CD4-positive, alpha-beta T cell treated with Interleukin-4 for 1 hour (primary cell): Measurements from ENCODE around the gene ITCH.

Experiments
- DNase-seq, 2 donors: peaks; one replicate each; pipeline ENCODE4 v3.0.0-alpha.2; 2020 to 2022

ITCH gene

DNA sequence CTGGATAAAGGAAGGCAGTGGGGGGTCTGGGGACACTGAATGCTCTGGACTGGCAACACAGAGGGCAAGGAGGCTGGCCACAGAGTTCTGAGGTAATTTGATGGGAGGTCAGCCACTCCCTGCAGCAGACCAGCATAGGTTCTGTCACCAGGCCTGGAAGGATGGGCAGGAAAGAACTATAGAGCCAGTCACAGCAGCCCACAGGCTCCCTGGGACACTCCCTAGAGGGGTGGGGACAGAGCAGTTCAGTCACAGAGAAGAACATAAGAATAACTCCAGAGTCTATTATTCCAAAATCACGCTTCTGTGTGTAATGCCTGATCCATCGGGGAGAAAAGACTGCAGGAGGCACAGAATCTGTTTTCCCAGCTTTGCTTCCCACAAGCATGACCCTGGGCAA, 172.8 kb downstream of the ITCH start:
- no peak for DNase-seq

DNA sequence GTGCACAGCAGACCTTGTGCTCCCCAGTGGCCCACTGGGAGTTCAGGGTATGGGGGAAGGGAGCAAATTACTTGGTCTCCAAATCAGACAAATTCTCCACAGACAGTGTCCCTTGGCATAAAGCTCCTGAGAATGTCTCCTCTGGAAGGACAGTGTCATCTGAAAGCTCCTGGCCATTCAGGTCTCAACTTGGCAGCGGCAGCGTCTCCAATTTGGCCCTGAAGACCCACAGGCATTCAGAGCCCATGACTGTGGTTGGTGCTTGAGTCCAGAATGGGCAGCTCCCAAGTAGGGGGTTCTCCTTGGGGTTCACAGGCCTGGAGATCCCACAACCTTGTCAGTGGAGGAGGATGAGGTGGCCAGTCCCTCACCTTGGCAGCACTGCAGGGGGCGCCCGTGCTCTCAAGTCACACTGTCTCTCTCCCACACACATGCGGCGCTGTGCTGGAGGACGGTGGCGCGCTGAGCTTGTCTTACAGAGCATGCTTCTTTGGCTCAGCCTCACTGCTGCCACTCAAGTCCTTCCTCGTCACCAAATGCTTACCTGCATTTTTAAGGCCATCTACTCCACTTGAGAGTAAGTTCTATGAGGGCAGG, 173.8 kb downstream of the ITCH start:
- peak; percentile 30 to 52 for DNase-seq

DNA sequence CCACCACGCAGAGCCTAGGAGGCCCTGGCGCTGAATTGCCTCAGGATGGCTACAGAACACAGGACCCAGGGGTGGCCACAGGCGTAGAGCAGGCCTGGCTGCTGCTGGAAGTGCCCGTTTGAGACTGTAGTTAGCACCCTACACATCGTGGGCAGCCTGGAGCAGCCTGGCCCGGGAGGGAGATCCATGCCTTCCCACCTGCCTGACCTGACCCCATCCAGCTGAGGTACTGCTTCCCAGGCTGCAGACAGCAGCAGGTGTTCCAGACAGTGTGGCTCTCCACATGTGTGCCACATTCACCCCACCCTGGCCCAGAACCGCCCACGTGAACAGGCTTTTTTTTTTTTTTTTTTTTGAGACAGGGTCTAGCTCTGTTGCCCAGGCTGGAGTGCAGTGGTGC, 174.6 kb downstream of the ITCH start:
- DNase-seq: no peak

DNA sequence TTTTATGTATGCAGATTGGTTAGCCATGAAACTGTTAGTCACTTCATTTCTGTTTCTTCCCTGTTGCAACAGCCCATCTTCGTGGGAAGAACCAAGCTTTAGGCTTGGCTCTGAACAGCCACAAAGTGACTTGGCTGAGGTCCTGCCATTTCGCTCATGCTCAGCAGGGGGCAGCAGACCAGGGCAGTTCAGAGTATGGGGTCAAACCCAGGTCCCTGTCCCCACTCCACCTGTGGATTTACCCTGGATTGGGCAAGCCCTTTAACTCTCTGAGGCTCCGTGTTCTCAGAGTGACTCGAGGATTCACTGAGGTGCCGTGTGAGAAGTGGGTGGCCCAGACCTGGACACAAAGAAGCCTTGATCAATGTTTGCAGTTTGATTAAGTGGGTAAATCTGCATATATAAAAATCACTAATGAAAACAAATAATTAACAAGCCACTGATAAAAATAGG, 175.6 kb downstream of the ITCH start:
- peak; percentile 52 to 57 for DNase-seq

DNA sequence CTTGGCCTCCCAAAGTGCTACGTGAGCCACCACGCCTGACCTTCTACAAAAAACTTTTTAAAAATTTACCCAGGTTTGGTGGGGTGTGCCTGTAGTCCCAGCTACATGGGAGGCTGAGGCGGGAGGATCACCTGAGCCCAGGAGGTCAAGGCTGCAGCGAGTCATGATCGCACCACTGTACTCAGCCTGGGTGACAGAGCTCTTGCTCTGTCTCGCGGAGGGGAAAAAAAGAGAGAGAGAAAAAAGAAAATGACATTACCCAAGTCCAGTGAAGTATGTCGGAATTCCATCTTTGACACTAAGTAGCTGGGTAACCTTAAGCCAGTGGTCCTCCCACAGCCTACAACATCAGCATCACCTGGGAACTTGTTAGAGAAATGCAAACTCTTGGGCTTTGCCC, 176.7 kb downstream of the ITCH start:
- DNase-seq: no peak

DNA sequence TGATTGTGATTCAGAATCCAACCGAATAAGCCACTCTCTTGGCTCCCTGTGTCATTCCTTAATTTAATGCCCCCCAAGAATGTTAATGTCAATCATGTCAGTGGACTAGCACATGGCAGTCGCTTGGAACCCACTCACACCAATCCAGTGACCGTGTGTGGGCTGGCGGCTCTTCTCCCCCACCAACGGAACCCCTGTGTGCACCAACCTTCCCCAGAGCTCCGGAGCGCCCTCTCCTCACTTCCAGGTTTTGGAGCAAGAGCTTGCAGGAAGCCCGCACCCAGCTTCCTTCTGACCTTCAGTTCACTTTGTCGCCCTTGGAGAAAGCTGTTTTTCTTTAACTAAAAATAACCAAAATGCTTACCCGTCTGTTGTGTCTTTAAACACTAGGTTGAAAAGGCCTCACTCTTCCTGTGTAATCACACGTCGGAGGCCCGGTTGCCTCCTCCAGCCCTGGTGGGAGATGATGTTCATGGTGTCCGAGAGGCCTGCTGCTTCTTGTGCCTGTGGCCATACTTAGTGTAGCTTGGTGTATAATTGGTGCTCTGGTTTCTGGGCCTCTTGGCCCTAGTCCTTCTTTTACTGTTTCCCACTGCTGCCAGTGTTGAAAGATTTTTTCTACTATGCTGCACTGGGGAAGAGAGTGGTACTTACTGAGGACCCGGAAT, 177.7 kb downstream of the ITCH start:
- DNase-seq: no peak

DNA sequence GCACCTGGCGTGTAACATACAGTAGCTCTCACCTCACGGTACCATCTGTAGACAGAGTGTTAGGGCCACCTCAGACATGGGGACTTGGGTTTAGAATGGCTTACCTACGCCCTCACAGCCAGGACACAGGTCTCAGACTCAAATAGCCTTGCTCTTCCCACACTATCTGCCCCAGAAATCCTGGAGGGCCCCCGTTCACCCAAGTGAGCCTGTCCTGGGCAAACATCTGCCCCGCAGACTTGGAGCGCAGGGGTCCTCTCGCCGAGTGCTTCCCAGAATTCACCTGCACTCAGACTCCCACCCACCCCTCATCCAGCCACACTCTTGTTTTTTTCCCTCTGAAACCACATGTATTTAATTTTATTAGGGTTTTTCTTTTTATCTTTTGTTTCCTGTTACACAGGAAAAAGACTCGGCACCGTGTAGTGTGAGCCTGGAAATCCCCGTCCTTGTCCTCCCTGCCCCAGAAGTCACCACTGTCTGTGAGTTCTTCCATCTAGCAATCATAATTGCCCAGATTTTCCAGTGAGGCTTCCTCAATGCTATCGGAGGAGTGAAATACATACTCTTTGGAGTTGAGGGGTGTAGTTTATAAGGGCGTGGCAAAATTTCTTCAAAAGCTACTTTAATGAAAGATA, 178.3 kb downstream of the ITCH start:
- peak; percentile 22 to 73 for DNase-seq

DNA sequence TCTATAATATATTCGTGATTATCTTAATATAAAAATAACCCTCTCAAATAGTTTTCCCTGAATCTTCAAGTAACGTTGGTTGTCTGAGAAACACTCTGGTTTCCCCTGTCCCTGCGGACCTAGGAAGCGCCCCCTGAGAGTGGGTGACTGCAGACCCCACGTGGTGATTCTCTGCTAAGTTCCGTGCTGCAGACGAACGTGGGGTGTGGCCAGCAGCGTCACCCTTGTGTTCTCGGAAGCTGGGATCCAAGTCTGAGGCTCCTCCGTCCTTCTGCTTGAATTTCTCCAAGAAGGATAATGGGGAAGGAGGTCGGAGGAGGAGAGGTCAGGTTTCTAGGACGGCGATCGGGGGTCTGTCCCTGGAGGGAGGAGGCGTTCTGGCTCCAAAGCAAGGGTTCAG, 178.8 kb downstream of the ITCH start:
- DNase-seq: no peak

DNA sequence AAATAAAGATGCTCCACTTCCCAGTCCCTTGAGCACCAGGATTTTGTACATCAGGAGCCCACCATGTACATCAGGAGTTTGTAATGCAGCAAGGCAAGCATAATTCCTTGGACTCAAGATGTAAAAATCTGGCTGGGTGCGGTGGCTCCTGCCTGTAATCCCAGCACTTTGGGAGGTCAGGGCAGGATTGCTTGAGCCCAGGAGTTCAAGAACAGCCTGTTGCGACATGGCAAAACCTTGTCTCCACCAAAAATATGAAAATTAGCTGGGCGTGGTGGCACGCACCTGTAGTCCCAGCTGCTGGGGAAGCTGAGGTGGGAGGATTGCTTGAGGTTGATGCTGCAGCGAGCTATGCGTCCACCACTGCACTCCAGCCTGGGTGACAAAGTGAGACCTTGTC, 179.4 kb downstream of the ITCH start:
- no peak for DNase-seq

DNA sequence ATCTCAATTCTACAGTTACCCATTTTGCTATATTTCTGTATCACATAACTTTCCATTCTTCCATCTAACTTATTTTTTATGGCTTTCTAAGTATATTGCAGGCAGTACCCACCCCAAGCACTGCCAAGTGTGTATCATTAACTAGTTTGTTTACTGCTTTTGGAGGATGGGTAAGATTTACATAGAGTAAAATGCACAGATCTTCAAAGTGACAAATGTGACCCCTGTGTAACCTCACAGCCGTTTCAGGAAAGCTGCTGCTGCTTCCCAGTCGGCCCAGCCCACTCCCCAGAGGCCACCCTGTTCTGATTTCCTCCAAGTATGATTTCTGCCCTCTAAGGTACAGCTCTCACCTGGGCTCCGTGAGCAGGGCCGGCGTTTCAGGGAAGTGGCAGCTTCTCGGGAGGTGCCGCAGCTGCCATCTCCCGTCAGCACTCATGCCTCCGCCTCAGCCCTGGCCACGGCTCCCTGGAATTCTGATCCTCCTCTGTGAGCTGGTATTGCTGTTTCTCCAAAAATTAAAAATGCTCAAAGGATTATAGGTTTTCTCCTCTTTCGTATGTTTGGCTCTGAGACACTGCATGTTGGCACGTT, 180.5 kb downstream of the ITCH start:
- no peak for DNase-seq

DNA sequence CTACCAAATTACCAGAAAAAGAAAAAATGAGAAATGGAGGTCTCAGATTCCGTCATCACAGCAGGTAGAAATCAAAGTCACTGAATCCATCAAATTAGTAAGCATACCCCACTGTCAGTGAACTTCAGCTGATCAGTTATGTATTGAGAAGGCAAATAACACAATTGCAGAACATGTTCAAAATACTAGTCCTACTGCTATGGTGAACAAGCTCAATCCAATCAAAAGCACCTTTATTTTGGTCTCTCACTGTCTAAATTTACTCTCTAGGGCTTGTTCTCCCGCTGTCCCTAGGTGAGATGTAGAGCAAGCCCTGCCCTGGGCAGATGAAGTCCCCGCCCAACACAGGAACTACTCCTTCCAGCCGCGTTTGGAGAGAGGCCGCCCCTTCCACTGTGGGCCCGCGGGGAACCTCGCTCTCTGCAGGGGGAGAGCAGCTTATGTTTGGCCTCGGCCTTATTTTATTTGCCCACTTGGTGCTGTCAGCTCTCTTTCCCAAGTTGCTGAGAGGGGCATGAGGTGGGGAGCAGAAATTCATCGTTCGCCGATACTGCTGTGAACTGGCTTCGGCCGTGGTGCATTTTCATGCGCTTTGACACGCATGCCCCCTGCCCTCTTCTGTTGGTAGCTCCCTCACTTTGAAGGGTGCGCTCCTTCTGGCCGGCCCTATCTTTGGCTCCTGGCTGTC, 181.2 kb downstream of the ITCH start:
- no peak for DNase-seq

DNA sequence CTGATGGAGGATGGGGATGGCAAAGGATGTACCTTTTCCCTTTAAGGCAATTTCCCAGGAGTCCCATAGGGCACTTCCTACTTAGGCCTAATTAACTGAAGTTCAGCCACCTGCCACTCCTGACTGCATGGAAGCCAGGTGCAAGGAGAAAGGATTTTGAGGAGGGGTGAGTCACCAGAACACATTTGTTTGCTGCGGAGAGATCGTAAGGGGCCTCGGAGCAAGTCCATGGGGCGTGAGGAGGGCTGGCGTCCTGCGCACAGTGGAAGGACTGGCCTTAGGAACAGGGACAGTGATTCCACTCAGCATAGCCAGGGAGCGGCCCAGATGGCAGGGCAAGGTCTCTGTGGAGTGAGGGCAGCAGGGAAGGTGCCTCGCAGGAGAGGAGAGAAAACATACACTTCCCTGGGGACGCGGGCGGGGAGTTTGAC, 183.7 kb downstream of the ITCH start:
- DNase-seq: no peak

DNA sequence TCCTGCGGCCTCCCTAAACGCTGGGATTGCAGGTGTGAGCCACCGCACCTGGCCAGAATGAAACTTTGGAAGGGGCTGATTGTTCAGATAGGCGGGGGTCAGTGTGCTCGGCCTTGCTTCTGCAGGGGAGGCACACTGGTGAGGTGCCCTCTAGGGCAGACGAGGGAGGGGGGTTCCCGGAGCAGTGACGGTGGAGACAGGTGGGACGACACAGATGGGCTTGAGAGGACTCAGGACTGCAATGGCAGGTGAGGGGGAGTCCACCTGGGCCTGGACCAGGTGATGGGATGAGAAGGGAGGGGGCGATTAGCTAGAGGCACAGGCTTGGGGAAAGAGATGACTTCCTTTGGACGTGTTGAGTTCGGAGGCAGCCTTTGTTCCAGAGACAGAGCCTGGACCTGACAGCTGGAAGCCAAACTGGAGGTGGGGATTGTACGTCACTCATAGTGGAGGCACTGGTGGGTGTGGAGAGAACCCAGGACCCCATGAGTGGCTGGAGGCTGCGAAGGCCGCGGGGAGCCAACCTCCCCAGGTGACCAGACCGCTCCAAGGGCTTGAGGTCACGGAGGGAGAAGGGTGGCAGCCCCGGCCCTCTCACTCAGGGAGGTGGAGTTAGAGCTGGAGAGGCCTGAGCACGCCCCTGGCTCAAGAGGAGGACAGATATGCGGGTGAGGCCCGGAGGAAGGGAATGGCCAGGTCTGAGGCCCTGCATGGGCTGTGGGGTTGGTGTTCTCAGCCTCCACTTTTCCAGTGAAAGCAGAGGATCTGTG, 185.0 kb downstream of the ITCH start:
- DNase-seq: no peak

DNA sequence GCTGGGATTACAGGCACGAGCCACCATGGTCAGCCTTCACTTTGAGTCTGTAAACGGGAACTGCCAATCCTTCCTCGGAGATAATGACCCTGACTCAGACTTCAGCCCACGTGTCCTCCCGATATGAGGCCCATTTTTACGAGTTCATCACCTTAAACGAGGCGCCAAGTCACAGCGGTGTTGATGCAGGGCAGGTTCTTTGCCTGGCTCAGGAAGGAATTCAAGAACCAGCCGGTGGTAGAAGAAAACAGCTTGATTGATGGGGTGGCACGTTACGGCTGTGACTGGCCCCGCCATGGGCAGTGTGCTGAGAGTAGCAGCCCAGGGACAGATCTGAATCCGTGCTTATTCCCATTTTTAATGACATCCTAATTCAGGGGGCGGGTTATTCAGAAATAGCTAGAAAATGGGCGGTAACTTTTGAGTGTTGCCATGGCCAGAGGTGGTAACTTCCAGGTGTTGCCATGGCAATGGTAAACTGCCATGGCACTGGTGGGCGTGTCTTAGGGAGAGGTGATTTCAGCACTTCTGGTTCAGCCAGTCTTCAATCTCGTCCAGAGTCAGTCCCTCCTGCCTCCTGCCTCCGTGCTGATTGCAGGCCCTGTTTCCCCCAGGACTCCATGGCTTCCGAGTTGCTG, 186.3 kb downstream of the ITCH start:
- DNase-seq: peak in 1 of 2 donors; percentile 33

DNA sequence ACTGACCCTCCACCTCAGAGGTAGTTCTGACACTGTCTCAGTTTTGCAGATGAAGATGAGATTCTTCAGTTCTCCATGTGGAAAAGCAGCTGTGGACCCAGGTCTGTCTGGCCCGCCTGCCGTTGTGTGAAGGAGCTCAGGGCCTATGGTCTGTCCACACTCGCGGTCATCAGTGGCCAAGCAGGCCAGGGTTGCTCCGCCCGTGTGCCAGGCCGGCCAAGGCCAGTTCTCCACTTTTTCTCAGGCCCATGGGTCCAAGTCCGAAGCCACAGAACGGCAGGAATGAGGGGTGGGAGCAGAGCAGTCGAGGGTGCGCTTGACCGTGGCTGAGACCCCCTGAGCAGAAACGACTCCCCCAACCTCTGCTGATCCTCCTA, 186.8 kb downstream of the ITCH start:
- no peak for DNase-seq

DNA sequence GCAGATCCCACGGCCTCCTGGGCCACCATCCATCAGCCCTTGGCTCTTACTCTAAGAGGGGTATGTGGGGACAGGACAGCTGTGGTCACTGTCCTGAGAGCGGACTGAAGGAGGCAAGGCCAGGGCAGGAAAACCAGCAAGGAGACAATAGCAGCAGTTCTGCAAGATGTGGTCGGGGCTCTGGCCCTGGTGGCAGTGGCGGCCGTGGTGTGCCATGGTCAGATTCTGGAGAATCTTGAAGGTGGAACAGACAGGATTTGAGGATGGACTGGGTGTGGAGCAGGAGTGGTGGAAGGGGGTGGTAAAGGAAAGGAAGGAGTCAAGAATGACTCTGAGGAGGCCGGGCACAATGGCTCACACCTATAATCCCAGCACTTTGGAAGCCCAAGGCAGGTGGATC, 189.5 kb downstream of the ITCH start:
- DNase-seq: no peak

DNA sequence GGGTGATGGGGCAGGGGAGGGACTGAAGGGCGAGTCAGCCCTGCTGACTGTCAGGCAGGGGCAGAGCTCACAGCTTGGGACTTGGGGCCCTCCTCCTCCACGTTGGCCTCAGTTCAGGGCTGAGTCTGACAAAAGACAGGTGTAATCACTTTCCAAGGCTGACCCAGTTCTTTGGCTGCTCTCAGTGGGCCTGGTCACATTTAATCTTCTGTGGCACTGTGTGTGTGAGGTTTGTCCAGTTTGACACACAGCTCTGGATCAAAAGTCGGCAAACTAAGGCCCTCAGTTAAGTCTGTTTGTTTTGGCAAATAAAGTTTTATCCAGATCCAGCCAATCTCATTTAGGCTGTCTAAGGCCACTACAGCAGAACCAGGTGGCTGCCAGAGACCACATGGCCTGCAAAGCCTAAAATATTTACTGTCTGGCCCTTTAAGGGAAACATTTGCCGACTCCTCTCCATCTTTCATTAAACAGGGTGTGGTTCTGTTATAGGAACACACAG, 190.3 kb downstream of the ITCH start:
- DNase-seq: no peak

DNA sequence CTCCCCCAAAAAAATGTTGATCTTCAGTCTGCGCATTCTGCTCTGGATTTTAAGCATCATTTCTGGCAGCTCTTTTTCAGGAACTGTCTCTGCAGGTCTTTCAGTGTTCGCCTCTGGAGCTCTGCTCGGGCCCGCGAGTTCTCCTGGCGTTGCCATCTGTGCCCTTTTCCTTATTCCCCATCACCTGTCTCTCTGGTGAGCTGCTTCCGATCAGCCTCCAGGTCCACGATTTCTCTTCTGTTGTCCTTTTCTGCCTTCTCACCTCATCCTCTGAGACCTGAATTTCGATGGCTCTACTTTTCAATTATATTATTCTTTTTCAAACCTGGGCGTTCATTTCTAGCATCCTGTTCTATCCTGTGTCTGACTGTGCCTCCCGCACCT, 194.9 kb downstream of the ITCH start:
- no peak for DNase-seq

DNA sequence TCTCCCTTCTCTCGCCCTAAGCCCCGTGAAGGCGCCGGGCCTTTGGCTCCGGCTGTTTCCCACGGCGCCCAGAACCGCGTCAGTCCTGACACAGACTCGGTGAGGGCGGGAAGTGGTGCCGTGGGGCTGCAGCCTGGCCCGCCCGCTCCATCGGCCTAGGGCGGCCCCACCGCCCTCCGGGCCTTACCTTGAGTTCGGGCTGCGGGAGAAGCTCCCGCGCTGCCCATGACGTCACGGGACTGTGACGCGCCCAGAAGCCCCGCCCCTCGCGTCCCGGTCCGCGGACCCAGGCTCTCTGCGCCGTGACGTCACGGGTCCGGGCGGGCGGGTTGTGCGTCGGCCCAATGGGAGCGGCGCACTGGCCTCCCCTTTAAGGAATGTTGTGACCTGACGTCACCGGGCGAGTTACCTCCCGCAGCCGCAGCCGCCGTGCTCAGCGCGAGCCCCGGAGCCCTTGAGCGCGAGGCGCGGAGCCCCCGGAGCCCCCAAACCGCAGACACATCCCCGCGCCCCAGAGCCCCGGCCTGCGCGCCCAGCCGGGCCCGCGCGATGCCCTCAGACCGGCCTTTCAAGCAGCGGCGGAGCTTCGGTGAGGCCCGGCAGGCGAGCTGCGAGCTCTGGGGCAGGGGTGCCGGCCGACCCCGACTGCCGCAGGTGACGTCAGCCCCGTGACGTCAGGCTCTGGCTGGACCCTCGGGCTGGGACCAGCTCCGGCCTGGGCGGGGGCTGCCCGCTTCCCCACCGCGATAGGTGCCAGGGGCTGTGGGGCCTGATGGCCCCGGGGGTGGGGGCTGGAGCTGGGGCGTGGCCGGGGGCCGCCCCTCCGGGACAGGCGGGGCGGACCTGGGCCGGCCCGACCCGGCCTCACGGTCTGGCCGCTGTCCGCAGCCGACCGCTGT, 195.5 kb downstream of the ITCH start, which contains the start of gene MAP1LC3A:
Gene MAP1LC3A, plus strand, starts transcription at position 399 of the 899 bp plus-strand sequence. Its CDS starts 151 bp downstream, at position 550.
- peak; percentile 96 for DNase-seq

DNA sequence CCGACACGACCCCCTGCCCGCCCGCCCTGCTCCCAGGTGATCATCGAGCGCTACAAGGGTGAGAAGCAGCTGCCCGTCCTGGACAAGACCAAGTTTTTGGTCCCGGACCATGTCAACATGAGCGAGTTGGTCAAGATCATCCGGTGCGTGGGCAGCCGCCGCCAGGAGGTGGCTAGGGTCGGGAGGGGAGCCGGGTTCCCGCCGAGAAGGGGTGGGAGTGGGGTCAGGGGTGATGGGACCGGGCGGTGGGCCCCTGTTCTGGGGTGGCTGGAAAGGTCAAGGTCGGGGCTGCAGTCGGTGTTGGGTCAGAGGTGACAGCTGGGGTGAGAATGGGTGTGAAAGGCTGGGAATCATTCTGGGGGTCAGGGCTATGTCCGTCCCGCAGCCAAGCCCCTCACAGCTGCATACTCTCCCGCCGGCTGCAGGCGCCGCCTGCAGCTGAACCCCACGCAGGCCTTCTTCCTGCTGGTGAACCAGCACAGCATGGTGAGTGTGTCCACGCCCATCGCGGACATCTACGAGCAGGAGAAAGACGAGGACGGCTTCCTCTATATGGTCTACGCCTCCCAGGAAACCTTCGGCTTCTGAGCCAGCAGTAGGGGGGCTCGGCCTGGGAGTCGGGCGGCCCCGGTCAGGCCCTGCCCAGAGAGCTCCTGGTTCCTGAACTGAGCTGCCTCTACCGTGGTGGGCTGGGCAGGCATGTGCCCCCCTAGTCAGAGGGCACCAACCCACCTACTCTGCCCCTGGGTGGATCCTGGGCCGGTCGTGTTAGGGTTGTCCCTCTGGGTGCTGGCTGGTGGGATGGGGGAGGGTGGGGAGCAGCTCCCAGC, 196.5 kb downstream of the ITCH start:
- no peak for DNase-seq
